HG03064 (cell line): ENCODE data around the gene TRPC4AP.
"Not testable (repeated sequence)": the region's sequence is repeated elsewhere in the genome, so short reads cannot be mapped to it uniquely, and the experiment has no call there.

Experiments used
- ATAC-seq: cut with Tn5 transposase; IDR thresholded peaks from one replicate; pipeline ENCODE4 v1.9.1; 2021; ENCODE audit warnings: low read depth; ENCODE audit not compliant: unreplicated experiment

Gene TRPC4AP

DNA sequence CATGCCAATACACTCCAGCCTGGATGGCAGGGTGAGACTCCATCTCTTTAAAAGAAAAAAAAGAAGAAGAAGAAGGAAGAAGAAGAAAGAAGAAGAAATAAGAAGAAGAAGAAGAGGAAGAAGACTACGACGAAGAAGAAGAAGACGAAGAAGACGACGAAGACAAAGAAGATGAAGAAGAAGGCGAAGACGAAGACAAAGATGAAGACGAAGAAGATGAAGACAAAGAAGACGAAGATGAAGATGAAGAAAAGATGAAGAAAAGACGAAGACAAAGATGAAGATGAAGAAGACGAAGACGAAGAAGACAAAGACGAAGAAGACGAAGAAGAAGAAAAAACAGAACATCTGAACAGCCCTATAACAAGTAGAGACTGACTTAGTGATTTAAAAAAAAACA, 33.0 kb downstream of the TRPC4AP start:
- ATAC-seq = no peak

DNA sequence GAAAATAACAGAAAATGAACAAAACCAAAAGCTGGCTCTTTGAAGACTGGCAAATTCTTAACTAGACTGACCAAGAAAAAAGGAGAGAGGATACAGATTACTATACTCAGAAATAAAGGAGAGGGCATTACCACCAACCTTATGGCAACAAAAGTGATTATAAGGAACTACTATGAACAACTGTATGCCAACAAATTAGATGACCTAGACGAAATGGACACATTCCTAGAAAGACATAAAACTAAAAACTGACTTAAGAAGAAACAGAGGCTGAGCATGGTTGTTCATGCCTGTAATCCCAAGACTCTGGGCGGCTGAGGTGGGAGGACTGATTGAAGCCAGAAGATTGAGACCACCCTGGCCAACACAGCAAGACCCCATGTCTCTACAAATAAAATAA, 33.5 kb downstream of the TRPC4AP start:
- no peak for ATAC-seq

- no peak for ATAC-seq
Observed at GRCh38 chr20:35055445-35056276, 36.9 kb downstream of the TRPC4AP start.

DNA sequence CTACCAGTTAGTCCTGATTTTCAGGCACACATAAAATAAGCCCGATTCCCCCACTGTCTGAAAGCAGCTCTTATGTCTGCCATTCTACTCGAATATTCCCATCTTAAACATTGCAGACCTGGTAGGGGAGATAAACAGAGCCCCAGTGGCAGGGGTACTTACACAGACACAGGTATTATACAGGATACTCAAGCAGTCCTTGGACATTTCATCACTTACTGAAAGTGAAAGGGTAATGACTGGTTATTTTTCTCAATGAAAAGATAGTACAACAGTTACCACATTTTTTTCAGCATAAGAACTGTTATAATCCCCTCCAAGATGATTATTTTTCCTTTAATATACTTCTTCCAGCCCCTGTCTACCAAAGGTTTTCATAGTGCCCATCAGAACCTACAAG, 37.8 kb downstream of the TRPC4AP start:
- ATAC-seq = no peak

GRCh38 chr20:35052616-35053015, 40.0 kb downstream of the TRPC4AP start:
- ATAC-seq = not testable (repeated sequence)

GRCh38 chr20:35049776-35050352, 42.7 kb downstream of the TRPC4AP start:
- no peak for ATAC-seq

- ATAC-seq = no peak
Observed at GRCh38 chr20:35048739-35049138, 43.9 kb downstream of the TRPC4AP start.

- no peak for ATAC-seq
Observed at GRCh38 chr20:35042268-35042667, 50.3 kb downstream of the TRPC4AP start.

GRCh38 chr20:35040646-35041045, 52.0 kb downstream of the TRPC4AP start:
- ATAC-seq = no peak

DNA sequence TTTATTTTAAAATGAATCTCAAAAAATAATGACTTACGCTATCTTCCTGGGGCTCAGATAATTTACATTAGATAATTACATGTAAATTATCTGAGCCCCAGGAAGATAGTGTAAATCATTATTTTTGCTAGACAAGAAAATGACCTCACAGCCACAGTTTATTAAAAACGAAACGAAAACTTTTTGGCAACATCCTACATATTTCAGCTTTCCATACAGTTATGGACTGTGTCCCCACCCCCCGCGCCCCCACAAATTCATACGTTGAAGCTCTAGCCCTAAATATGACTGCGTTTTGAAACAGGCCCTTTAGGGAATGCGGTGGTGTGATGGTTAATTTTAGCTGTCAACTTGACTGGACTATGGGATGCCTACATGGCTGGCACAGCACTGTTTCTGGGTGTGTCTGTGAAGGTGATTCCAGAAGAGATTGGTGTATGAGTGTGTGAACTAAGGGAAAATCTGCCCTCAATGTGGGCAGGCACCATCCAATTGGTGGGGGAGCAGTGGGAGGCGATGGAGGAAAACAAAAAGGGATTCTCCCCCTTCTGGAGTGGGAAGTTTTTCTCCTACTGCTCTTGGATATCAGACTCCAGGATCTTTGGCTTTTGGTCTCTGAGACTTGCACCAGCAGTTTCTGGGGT, 52.6 kb downstream of the TRPC4AP start:
- ATAC-seq = no peak

DNA sequence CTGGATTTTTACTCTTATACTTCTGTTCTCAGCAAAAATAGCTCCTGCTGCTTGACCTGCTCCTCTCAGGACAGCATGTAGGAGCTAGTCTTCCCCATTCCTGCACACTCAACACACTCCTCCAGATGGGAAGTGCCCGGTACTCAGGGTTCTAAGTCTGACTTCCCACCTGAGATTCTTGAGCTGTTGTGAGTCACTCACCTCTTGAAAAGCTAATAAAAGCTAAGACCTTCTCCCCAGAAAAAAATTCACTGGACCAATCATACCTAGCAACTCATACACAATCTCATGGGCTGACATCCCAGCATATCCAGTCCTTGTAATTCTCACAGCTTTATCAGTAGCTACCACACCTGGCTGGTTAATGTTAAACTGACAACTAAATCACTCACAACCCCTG, 53.5 kb downstream of the TRPC4AP start:
- no peak for ATAC-seq

GRCh38 chr20:35034145-35034544, 58.5 kb downstream of the TRPC4AP start:
- no peak for ATAC-seq

- no peak for ATAC-seq
Observed at GRCh38 chr20:35030136-35030535, 62.5 kb downstream of the TRPC4AP start.

DNA sequence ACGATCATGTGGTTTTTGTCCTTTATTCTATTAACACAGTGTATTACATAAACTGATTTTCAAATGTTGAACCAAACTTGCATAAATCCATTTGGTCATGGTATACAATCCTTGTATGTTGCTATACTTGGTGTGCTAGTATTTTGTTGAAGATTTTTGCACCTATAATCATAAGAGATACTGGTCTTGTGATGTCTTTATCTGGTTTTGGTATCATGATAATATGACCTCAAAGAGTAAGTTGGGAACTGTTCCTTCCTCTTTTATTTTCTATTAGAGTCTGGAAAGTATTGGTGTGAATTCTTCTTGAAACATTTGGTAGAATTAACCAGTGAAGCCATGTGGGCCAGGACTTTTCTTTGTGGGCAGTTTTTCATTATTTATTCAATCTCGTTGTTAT, 65.3 kb downstream of the TRPC4AP start:
- no peak for ATAC-seq

GRCh38 chr20:35025116-35025515, 67.5 kb downstream of the TRPC4AP start:
- no peak for ATAC-seq

DNA sequence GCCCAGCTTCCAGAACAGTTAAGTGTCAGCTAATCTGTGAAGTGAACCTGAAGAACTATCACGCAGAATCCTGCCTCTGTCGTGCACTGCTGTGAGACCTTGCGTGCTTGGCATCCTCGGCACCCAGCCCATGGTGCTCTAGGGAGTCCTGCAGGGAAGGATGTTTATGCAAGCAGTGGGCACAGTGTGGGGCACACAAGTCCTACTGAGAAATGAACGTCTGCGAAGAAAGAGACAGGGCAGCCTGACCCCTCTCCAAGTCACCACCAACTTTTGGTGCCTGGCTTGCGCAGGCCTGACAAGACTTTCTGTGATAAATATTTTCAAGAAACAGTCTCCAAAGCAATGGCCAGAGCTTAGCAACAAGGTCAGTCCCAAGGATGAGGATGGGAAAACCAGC, 69.0 kb downstream of the TRPC4AP start:
- ATAC-seq = no peak

DNA sequence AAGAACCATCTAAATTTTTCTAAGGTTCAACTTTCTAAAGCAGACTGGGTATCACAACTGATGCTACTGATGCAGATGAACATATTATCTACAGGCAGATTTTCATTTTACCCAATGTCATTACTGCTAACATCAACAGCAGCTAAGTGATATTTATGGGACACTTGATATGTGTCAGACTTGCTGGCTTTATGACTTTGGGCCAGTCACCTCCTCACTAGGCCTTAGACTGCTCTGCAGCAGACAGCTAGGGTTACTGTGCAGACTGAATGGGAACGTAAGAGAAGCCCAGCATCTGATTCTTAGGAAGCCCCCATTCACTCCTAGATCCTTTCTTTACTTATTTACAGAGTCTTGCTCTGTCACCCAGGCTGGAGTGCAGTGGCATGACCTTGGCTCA, 70.8 kb downstream of the TRPC4AP start:
- ATAC-seq = no peak

GRCh38 chr20:35021063-35021462, 71.5 kb downstream of the TRPC4AP start:
- no peak for ATAC-seq

- ATAC-seq = no peak
Observed at GRCh38 chr20:35020108-35020928, 72.3 kb downstream of the TRPC4AP start.

- no peak for ATAC-seq
Observed at GRCh38 chr20:35018590-35019371, 73.8 kb downstream of the TRPC4AP start.
